HepG2 (cell line): ENCODE data around the gene IRF2. TPM values are rescaled to one million over a fixed set of nuclear protein-coding genes. Genes with fewer than 3 reads are reported as not detected.

Source experiments
- DR1 ChIP-seq: sonication (generic); formaldehyde crosslinking; IDR thresholded peaks from 2 replicates; pipeline ENCODE4 v1.8.0; 2021; ENCODE audit warnings: mild to moderate bottlenecking, missing genetic modification reagents, inconsistent platforms
- HDAC2 ChIP-seq: sonication (generic); formaldehyde crosslinking; IDR thresholded peaks from 2 replicates; pipeline ENCODE4 v1.4.0; 2020; ENCODE audit warnings: missing genetic modification reagents
- KLF11 ChIP-seq: IDR thresholded peaks from 2 replicates; pipeline ENCODE4 v1.6.1; 2016; ENCODE audit warnings: missing compliant biosample characterization
- SP5 ChIP-seq: IDR thresholded peaks from 2 replicates; pipeline ENCODE4 v1.6.1; 2016; ENCODE audit warnings: low read depth, borderline replicate concordance
- TEAD3 ChIP-seq: optimal IDR thresholded peaks from 2 replicates; pipeline ENCODE3; 2016; ENCODE audit warnings: borderline replicate concordance
- ZFAT ChIP-seq: sonication (generic); formaldehyde crosslinking; conservative IDR thresholded peaks from 2 replicates; pipeline ENCODE4 v1.8.1; 2023; ENCODE audit warnings: missing genetic modification reagents, inconsistent platforms
- ZNF225 ChIP-seq: sonication (generic); formaldehyde crosslinking; IDR thresholded peaks from 2 replicates; pipeline ENCODE4 v1.4.0; 2020; ENCODE audit warnings: mild to moderate bottlenecking, missing genetic modification reagents
- ZNF660 ChIP-seq: sonication (generic); formaldehyde crosslinking; IDR thresholded peaks from 2 replicates; pipeline ENCODE4 v1.5.1; 2020; ENCODE audit warnings: mild to moderate bottlenecking, low read depth, missing genetic modification reagents, borderline replicate concordance
- ZNF766 ChIP-seq: sonication (generic); formaldehyde crosslinking; IDR thresholded peaks from 2 replicates; pipeline ENCODE4 v1.5.0; 2020; ENCODE audit warnings: missing genetic modification reagents, borderline replicate concordance
- polyA plus RNA-seq, 8 experiments: library from polyadenylated mRNA; depleted of rRNA in 3 of 8; stranded (reverse) in 7 of 8; unstranded in 1 of 8; fragments of >200 nt; fragmentation: Illumina TruSeq in 4 of 8; extraction: Trizol in 4 of 8; gene quantifications; 2 replicates each; pipeline versions ENCODE4 v1.2.1 to v1.2.3, GENCODE V29; 2011 to 2016; ENCODE audit warnings: low read depth in 4 of 8, missing spikeins in 1 of 8, mixed read lengths in 1 of 8; ENCODE audit not compliant: insufficient read depth in 1 of 8
- total RNA-seq, 5 experiments: library from RNA; depleted of rRNA; stranded (reverse); fragments of >200 nt; fragmentation: Illumina TruSeq; extraction: Trizol; gene quantifications; 2 replicates each; pipeline ENCODE4 v1.2.3, GENCODE V29; 2016; ENCODE audit warnings: low read depth in 1 of 5
- TF ChIP-seq, protein P1 (sequence below): sonication (generic); formaldehyde crosslinking; IDR thresholded peaks from 2 replicates; pipeline ENCODE4 v1.5.0; 2020; ENCODE audit warnings: missing genetic modification reagents
- TF ChIP-seq, protein P2 (sequence below): sonication (generic); formaldehyde crosslinking; IDR thresholded peaks from 2 replicates; pipeline ENCODE4 v1.4.0; 2020; ENCODE audit warnings: low read depth, missing genetic modification reagents
- TF ChIP-seq, protein P3 (sequence below): sonication (generic); formaldehyde crosslinking; IDR thresholded peaks from 2 replicates; pipeline ENCODE4 v1.8.0; 2022; ENCODE audit warnings: mild to moderate bottlenecking, missing genetic modification reagents, moderate library complexity
- TF ChIP-seq, protein P4 (sequence below): IDR thresholded peaks from 2 replicates; pipeline ENCODE4 v1.6.1; 2016; ENCODE audit warnings: missing compliant biosample characterization, missing genetic modification reagents, borderline replicate concordance
- TF ChIP-seq, protein P5 (sequence below): sonication (generic); formaldehyde crosslinking; IDR thresholded peaks from 2 replicates; pipeline ENCODE4 v1.4.0; 2020; ENCODE audit warnings: missing genetic modification reagents, mild to moderate bottlenecking, borderline replicate concordance
- TF ChIP-seq, protein P6 (sequence below): IDR thresholded peaks from 2 replicates; pipeline ENCODE4 v1.6.1; 2018; ENCODE audit warnings: missing genetic modification reagents

IRF2 gene
- total and polyA plus RNA-seq, 2 of the 13 experiments (the other 11 are each of a cell fraction or from before 2014, with no cell fraction given), result 15.5 to 28.8 TPM

DNA sequence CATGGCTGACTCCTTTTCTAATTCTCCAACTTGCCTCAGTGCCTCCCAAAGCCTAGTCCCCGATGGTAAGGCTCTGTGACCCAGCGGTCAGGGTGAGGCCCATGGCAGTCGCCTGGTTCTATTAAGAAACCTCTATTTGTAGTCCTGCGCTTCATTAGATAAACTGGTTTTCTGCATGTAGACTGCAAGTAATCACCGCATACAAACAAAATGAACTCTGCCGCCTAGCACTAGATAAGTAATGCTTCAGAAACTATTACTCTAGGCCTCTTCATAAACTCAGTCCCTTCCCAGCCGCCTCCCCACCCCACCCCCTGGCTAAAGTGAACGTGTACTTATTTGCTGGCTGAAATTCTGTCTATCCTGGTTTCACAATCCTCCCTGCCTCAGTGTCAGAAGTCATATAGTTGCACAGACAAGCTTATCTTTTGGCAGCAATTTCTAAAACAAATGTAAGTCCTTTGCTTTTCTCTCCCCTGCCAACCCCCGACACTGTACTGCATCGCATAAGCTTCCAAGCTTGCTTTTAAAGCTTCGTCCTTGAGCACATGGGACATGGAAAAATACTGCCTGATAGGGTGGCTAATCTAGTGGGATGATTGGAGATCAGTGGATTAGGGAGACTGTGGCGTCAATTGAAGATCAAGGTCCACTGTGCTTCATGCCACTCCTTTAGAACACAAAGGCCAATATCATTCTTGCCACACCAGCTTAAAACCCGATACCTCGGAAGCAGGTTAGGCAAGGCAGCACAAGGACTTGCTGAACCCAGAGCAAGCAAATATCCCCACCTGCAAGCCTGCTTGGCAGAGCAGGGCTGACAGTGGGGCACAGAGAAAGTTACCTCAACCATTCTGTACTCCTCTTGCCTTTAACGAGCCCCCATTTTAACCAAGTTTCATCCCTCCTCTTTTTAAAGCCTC lies 125.8 kb downstream of the IRF2 start (continued):
- TF ChIP-seq, protein P1, sequence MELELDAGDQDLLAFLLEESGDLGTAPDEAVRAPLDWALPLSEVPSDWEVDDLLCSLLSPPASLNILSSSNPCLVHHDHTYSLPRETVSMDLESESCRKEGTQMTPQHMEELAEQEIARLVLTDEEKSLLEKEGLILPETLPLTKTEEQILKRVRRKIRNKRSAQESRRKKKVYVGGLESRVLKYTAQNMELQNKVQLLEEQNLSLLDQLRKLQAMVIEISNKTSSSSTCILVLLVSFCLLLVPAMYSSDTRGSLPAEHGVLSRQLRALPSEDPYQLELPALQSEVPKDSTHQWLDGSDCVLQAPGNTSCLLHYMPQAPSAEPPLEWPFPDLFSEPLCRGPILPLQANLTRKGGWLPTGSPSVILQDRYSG (CRISPR knock-in tag), result no peak
- TF ChIP-seq, protein P2, sequence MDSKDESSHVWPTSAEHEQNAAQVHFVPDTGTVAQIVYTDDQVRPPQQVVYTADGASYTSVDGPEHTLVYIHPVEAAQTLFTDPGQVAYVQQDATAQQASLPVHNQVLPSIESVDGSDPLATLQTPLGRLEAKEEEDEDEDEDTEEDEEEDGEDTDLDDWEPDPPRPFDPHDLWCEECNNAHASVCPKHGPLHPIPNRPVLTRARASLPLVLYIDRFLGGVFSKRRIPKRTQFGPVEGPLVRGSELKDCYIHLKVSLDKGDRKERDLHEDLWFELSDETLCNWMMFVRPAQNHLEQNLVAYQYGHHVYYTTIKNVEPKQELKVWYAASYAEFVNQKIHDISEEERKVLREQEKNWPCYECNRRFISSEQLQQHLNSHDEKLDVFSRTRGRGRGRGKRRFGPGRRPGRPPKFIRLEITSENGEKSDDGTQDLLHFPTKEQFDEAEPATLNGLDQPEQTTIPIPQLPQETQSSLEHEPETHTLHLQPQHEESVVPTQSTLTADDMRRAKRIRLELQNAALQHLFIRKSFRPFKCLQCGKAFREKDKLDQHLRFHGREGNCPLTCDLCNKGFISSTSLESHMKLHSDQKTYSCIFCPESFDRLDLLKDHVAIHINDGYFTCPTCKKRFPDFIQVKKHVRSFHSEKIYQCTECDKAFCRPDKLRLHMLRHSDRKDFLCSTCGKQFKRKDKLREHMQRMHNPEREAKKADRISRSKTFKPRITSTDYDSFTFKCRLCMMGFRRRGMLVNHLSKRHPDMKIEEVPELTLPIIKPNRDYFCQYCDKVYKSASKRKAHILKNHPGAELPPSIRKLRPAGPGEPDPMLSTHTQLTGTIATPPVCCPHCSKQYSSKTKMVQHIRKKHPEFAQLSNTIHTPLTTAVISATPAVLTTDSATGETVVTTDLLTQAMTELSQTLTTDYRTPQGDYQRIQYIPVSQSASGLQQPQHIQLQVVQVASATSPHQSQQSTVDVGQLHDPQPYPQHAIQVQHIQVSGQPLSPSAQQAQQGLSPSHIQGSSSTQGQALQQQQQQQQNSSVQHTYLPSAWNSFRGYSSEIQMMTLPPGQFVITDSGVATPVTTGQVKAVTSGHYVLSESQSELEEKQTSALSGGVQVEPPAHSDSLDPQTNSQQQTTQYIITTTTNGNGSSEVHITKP (CRISPR knock-in tag), result peak; percentile 69; the same call in 1 of the 2 replicates
- no peak for TF ChIP-seq ZFAT (CRISPR knock-in tag)
- TF ChIP-seq DR1 (CRISPR knock-in tag), result peak; percentile 64; the same call in 1 of the 2 replicates
- TF ChIP-seq, protein P3, sequence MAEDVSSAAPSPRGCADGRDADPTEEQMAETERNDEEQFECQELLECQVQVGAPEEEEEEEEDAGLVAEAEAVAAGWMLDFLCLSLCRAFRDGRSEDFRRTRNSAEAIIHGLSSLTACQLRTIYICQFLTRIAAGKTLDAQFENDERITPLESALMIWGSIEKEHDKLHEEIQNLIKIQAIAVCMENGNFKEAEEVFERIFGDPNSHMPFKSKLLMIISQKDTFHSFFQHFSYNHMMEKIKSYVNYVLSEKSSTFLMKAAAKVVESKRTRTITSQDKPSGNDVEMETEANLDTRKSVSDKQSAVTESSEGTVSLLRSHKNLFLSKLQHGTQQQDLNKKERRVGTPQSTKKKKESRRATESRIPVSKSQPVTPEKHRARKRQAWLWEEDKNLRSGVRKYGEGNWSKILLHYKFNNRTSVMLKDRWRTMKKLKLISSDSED, result no peak
- peak; percentile 77 for TF ChIP-seq TEAD3 (CRISPR knock-in tag)
- peak; percentile 83; the same call in 1 of the 2 replicates for TF ChIP-seq ZNF766 (CRISPR knock-in tag)
- peak; percentile 66; the same call in 1 of the 2 replicates for TF ChIP-seq KLF11 (CRISPR knock-in tag)
- no peak for TF ChIP-seq ZNF660
- TF ChIP-seq, protein P4, sequence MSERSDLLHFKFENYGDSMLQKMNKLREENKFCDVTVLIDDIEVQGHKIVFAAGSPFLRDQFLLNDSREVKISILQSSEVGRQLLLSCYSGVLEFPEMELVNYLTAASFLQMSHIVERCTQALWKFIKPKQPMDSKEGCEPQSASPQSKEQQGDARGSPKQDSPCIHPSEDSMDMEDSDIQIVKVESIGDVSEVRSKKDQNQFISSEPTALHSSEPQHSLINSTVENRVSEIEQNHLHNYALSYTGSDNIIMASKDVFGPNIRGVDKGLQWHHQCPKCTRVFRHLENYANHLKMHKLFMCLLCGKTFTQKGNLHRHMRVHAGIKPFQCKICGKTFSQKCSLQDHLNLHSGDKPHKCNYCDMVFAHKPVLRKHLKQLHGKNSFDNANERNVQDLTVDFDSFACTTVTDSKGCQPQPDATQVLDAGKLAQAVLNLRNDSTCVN (CRISPR knock-in tag), result no peak; the same call in 1 of the 2 replicates
- TF ChIP-seq HDAC2 (CRISPR knock-in tag), result peak; percentile 91
- TF ChIP-seq SP5 (CRISPR knock-in tag), result peak; percentile 76; the same call in 1 of the 2 replicates
- no peak for TF ChIP-seq ZNF225 (CRISPR knock-in tag)
- TF ChIP-seq, protein P5, sequence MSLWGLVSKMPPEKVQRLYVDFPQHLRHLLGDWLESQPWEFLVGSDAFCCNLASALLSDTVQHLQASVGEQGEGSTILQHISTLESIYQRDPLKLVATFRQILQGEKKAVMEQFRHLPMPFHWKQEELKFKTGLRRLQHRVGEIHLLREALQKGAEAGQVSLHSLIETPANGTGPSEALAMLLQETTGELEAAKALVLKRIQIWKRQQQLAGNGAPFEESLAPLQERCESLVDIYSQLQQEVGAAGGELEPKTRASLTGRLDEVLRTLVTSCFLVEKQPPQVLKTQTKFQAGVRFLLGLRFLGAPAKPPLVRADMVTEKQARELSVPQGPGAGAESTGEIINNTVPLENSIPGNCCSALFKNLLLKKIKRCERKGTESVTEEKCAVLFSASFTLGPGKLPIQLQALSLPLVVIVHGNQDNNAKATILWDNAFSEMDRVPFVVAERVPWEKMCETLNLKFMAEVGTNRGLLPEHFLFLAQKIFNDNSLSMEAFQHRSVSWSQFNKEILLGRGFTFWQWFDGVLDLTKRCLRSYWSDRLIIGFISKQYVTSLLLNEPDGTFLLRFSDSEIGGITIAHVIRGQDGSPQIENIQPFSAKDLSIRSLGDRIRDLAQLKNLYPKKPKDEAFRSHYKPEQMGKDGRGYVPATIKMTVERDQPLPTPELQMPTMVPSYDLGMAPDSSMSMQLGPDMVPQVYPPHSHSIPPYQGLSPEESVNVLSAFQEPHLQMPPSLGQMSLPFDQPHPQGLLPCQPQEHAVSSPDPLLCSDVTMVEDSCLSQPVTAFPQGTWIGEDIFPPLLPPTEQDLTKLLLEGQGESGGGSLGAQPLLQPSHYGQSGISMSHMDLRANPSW (CRISPR knock-in tag), result no peak; the same call in 1 of the 2 replicates
- TF ChIP-seq, protein P6, sequence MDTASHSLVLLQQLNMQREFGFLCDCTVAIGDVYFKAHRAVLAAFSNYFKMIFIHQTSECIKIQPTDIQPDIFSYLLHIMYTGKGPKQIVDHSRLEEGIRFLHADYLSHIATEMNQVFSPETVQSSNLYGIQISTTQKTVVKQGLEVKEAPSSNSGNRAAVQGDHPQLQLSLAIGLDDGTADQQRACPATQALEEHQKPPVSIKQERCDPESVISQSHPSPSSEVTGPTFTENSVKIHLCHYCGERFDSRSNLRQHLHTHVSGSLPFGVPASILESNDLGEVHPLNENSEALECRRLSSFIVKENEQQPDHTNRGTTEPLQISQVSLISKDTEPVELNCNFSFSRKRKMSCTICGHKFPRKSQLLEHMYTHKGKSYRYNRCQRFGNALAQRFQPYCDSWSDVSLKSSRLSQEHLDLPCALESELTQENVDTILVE (CRISPR knock-in tag), result peak; percentile 60; the same call in 1 of the 2 replicates
